A549 (cell line): ENCODE data around the gene ZNF200.

Experiments
- EHMT2 ChIP-seq: fragments of 200-600 bp; sonication (generic); IDR thresholded peaks from 2 replicates; pipeline ENCODE4 v1.6.1; 2016; ENCODE audit warnings: antibody characterized with exemption, low read depth, mild to moderate bottlenecking, moderate library complexity
- EP300 ChIP-seq, 2 experiments: fragments of >200 bp; sonication (Bioruptor Twin); formaldehyde crosslinking; IDR thresholded peaks; 2 replicates in 1 of 2; 3 replicates in 1 of 2; pipeline ENCODE4 v1.6.1; 2016 to 2017
- FOSL2 ChIP-seq, 2 experiments: fragments of 450-650 bp in 1 of 2; fragments of >200 bp in 1 of 2; sonication (Bioruptor Twin) in 1 of 2; formaldehyde crosslinking; IDR thresholded peaks; 2 replicates each; pipeline versions ENCODE4 v1.5.0 to v1.6.1; 2016 to 2020; ENCODE audit warnings: mild to moderate bottlenecking in 1 of 2, moderate library complexity in 1 of 2
- HOXA7 ChIP-seq: fragments of 250-450 bp; sonication (Bioruptor Pico); IDR thresholded peaks from 2 replicates; pipeline ENCODE4 v1.5.0; 2020; ENCODE audit warnings: mild to moderate bottlenecking, moderate library complexity
- KDM5A ChIP-seq: fragments of 200-600 bp; sonication (generic); IDR thresholded peaks from 2 replicates; pipeline ENCODE4 v1.6.1; 2016; ENCODE audit warnings: antibody characterized with exemption, mild to moderate bottlenecking
- MAZ ChIP-seq: fragments of 150-350 bp; IDR thresholded peaks from 2 replicates; pipeline ENCODE4 v1.6.1; 2014; ENCODE audit warnings: antibody characterized with exemption, low read depth, low read length, borderline replicate concordance
- RARB ChIP-seq: fragments of 250-450 bp; sonication (Bioruptor Pico); IDR thresholded peaks from 2 replicates; pipeline ENCODE4 v1.8.0; 2021; ENCODE audit warnings: mild to moderate bottlenecking, moderate library complexity
- TF ChIP-seq, protein P1 (sequence below): IDR thresholded peaks from 2 replicates; pipeline ENCODE4 v1.6.1; 2012
- TF ChIP-seq, protein P2 (sequence below): fragments of >200 bp; sonication (Bioruptor Twin); formaldehyde crosslinking; IDR thresholded peaks from 3 replicates; pipeline ENCODE4 v1.5.1; 2016

DNA sequence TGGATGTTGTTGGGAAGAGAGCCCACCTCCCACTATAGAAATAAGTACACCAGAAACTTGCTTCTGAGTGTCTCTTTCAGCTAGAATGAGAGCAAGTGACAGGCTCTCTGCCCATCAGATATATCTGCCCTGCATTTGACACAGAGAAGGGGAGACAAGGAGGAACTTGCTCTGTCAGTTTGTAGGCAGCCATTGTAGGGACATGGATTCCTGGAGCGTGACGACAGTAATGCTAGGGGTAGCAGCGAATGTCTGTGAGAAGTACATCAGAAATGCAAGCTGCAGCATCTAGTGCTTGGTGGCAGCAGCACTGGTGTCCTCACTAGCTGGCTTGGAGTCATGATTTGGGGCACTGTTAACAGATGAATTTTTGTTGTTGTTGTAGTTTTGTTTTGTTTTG, 23.0 kb downstream of the ZNF200 start:
- TF ChIP-seq HOXA7 (CRISPR knock-in tag) (no peak), FOSL2 (IDR thresholded peaks at IDR 0.05) (no peak), FOSL2 (CRISPR knock-in tag; IDR thresholded peaks at IDR 0.05) (no peak), MAZ (no peak), KDM5A (no peak), EP300 (IDR thresholded peaks at IDR 0.05) (no peak), RARB (CRISPR knock-in tag) (no peak), EHMT2 (no peak)
- TF ChIP-seq, protein P1, sequence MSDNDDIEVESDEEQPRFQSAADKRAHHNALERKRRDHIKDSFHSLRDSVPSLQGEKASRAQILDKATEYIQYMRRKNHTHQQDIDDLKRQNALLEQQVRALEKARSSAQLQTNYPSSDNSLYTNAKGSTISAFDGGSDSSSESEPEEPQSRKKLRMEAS = no peak
- TF ChIP-seq, protein P2, sequence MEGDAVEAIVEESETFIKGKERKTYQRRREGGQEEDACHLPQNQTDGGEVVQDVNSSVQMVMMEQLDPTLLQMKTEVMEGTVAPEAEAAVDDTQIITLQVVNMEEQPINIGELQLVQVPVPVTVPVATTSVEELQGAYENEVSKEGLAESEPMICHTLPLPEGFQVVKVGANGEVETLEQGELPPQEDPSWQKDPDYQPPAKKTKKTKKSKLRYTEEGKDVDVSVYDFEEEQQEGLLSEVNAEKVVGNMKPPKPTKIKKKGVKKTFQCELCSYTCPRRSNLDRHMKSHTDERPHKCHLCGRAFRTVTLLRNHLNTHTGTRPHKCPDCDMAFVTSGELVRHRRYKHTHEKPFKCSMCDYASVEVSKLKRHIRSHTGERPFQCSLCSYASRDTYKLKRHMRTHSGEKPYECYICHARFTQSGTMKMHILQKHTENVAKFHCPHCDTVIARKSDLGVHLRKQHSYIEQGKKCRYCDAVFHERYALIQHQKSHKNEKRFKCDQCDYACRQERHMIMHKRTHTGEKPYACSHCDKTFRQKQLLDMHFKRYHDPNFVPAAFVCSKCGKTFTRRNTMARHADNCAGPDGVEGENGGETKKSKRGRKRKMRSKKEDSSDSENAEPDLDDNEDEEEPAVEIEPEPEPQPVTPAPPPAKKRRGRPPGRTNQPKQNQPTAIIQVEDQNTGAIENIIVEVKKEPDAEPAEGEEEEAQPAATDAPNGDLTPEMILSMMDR = no peak
